ENCODE results near the gene NANOGP8. TPM values are rescaled to one million over a fixed set of nuclear protein-coding genes. Genes with fewer than 3 reads are reported as not detected.

The NANOGP8 gene
- total and polyA plus RNA-seq, 3 donors from 2014 or later: 1.1 to 9.6 (median 6.0) TPM

GRCh38 chr15:35054380-35054779 is 30.7 kb downstream of the NANOGP8 start:
- Histone ChIP-seq H3K9me3 (no peaks in the 10 kb centered on the region), H3K36me3 (ENCODE audit: low read depth, missing control alignments) (no peaks in the 10 kb centered on the region), H3K4me1 (no peaks in the 10 kb centered on the region), H3K27me3 (no peaks in the 10 kb centered on the region), H3K4me3 (no peak overlapping the region), H3K27ac (no peak overlapping the region)
- DNase-seq: no peak
- intact Hi-C loops (cut with DNase I; ENCODE audit: low total_unique reads): no loop called here
- WGBS, 2 donors: 89 to 91% methylated on average over 6 of the region's 6 CpGs
- no peak for TF ChIP-seq POLR2A (IDR thresholded peaks at IDR 0.05)
- TF ChIP-seq, protein P1, sequence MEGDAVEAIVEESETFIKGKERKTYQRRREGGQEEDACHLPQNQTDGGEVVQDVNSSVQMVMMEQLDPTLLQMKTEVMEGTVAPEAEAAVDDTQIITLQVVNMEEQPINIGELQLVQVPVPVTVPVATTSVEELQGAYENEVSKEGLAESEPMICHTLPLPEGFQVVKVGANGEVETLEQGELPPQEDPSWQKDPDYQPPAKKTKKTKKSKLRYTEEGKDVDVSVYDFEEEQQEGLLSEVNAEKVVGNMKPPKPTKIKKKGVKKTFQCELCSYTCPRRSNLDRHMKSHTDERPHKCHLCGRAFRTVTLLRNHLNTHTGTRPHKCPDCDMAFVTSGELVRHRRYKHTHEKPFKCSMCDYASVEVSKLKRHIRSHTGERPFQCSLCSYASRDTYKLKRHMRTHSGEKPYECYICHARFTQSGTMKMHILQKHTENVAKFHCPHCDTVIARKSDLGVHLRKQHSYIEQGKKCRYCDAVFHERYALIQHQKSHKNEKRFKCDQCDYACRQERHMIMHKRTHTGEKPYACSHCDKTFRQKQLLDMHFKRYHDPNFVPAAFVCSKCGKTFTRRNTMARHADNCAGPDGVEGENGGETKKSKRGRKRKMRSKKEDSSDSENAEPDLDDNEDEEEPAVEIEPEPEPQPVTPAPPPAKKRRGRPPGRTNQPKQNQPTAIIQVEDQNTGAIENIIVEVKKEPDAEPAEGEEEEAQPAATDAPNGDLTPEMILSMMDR (IDR thresholded peaks at IDR 0.05): no peak

DNA sequence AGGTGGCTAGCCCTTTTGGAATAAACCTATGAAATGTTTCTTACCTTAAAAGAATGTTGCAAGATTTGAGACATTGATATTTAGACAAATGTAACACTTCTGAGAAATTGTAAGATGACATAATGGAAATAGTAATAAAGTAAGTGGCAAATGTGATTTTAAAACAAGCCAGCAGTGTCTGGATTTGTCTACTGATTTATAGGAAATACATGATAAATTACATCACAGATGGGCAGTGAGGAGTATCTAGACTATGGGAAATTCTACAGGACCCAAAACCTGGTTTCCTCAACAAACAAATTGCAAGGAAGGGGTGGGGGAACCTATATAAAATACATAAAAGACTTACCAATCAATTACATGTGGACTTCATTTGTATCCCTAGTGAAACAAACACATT is 37.1 kb downstream of the NANOGP8 start:
- no peak overlapping the region for H3K4me3 ChIP-seq
- no peak for DNase-seq
- intact Hi-C loops (cut with DNase I; ENCODE audit: low total_unique reads): no loop called here
- no peaks in the 10 kb centered on the region for H3K27me3 ChIP-seq
- H3K4me1 ChIP-seq: no peaks in the 10 kb centered on the region
- TF ChIP-seq, protein P1 (IDR thresholded peaks at IDR 0.05): no peak
- TF ChIP-seq POLR2A (IDR thresholded peaks at IDR 0.05): no peak
- H3K27ac ChIP-seq: no peak overlapping the region
- no peaks in the 10 kb centered on the region for H3K9me3 ChIP-seq
- H3K36me3 ChIP-seq (ENCODE audit: low read depth, missing control alignments): no peaks in the 10 kb centered on the region

DNA sequence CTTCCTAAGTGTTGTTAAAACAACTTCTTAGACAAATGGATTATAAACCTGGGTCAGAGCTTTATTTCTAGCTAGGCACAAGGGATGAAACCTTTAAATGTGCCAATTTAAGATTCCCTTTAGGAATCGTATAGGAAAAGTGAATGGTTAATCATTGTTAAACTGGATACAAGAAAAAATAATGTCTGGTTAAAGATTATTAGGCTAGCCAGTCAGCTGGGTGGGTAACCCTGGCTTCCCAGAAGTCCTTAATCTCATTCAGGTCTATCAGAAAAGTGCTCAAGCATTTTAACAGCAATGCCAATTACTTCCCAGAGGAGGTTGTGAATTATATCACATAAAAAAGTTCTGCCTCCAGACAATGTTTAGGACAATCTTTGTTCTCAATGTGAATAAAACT is 37.6 kb downstream of the NANOGP8 start:
- no peak for TF ChIP-seq POLR2A (IDR thresholded peaks at IDR 0.05)
- TF ChIP-seq, protein P1 (IDR thresholded peaks at IDR 0.05): no peak
- H3K27me3 ChIP-seq: no peaks in the 10 kb centered on the region

GRCh38 chr15:35043373-35044095 is 41.6 kb downstream of the NANOGP8 start:
- intact Hi-C loops (cut with DNase I; ENCODE audit: low total_unique reads): no loop called here
- Histone ChIP-seq H3K4me1 (no peaks in the 10 kb centered on the region), H3K4me3 (no peak overlapping the region), H3K27me3 (no peaks in the 10 kb centered on the region), H3K36me3 (ENCODE audit: low read depth, missing control alignments) (no peaks in the 10 kb centered on the region), H3K27ac (no peak overlapping the region), H3K9me3 (no peaks in the 10 kb centered on the region)
- DNase-seq: no peak
- TF ChIP-seq, protein P1 (IDR thresholded peaks at IDR 0.05): no peak
- no peak for TF ChIP-seq POLR2A (IDR thresholded peaks at IDR 0.05)
- WGBS, 2 donors: 70 to 80% methylated on average over 2 of the region's 2 CpGs

More for the DNA sequence above, 37.6 kb downstream of the NANOGP8 start:
- H3K4me1 ChIP-seq: no peaks in the 10 kb centered on the region
- H3K27ac ChIP-seq: no peak overlapping the region
- WGBS, 2 donors: 69 to 82% methylated on average over 1 of the region's 1 CpG
- no peaks in the 10 kb centered on the region for H3K9me3 ChIP-seq
- no peaks in the 10 kb centered on the region for H3K36me3 ChIP-seq (ENCODE audit: low read depth, missing control alignments)
- intact Hi-C loops (cut with DNase I; ENCODE audit: low total_unique reads): no loop called here
- H3K4me3 ChIP-seq: no peak overlapping the region
- no peak for DNase-seq

All from testis (tissue), 3 donors.